HepG2 (cell line): Measurements from ENCODE around the gene EIF5A. TPM values are rescaled to one million over a fixed set of nuclear protein-coding genes. Genes with fewer than 3 reads are reported as not detected.
A peak's percentile ranks its signal among the peaks of the same experiment; 100 is the strongest.

Experiments used
- ARHGAP35 ChIP-seq: sonication (generic); formaldehyde crosslinking; IDR thresholded peaks from 2 replicates; pipeline ENCODE4 v1.9.0; 2022; ENCODE audit warnings: mild to moderate bottlenecking, inconsistent platforms, moderate library complexity, missing genetic modification reagents, borderline replicate concordance
- ATF7 ChIP-seq, 2 experiments: fragments of 450-650 bp in 1 of 2; sonication (generic) in 1 of 2; formaldehyde crosslinking in 1 of 2; IDR thresholded peaks; 2 replicates each; pipeline versions ENCODE4 v1.4.0 to v1.6.1; 2016 to 2020; ENCODE audit warnings: antibody characterized with exemption in 1 of 2, mild to moderate bottlenecking in 1 of 2, missing genetic modification reagents in 1 of 2
- CBFB ChIP-seq: sonication (generic); formaldehyde crosslinking; IDR thresholded peaks from 2 replicates; pipeline ENCODE4 v1.4.0; 2020; ENCODE audit warnings: missing genetic modification reagents
- FOXA3 ChIP-seq: IDR thresholded peaks from 2 replicates; pipeline ENCODE4 v1.6.1; 2016; ENCODE audit warnings: missing genetic modification reagents, missing compliant biosample characterization
- MAF1 ChIP-seq: sonication (generic); formaldehyde crosslinking; IDR thresholded peaks from 2 replicates; pipeline ENCODE4 v1.5.0; 2020; ENCODE audit warnings: missing genetic modification reagents, borderline replicate concordance
- POLR2AphosphoS2 ChIP-seq: IDR thresholded peaks from 2 replicates; pipeline ENCODE4 v1.6.1; 2011; ENCODE audit warnings: low read depth, low read length, improper control_type of control experiment
- SOX5 ChIP-seq: IDR thresholded peaks from 2 replicates; pipeline ENCODE4 v1.6.1; 2016; ENCODE audit warnings: borderline replicate concordance
- ZNF12 ChIP-seq: sonication (generic); formaldehyde crosslinking; IDR thresholded peaks from 2 replicates; pipeline ENCODE4 v1.5.0; 2020; ENCODE audit warnings: missing genetic modification reagents
- ZNF251 ChIP-seq: sonication (generic); formaldehyde crosslinking; IDR thresholded peaks from 2 replicates; pipeline ENCODE4 v1.9.0; 2021; ENCODE audit warnings: mild to moderate bottlenecking, missing genetic modification reagents
- ZNF468 ChIP-seq: sonication (generic); formaldehyde crosslinking; IDR thresholded peaks from 2 replicates; pipeline ENCODE4 v1.8.0; 2022; ENCODE audit warnings: mild to moderate bottlenecking, moderate library complexity, missing genetic modification reagents
- ZNF552 ChIP-seq: sonication (generic); formaldehyde crosslinking; IDR thresholded peaks from 2 replicates; pipeline ENCODE4 v1.9.0; 2022; ENCODE audit warnings: missing genetic modification reagents, mild to moderate bottlenecking, borderline replicate concordance
- ZNF605 ChIP-seq: sonication (generic); formaldehyde crosslinking; IDR thresholded peaks from 2 replicates; pipeline ENCODE4 v1.8.0; 2022; ENCODE audit warnings: mild to moderate bottlenecking, missing genetic modification reagents
- ZNF792 ChIP-seq: IDR thresholded peaks from 2 replicates; pipeline ENCODE4 v1.6.1; 2016
- ZNF878 ChIP-seq: sonication (generic); formaldehyde crosslinking; IDR thresholded peaks from 2 replicates; pipeline ENCODE4 v1.8.1; 2023; ENCODE audit warnings: mild to moderate bottlenecking, missing genetic modification reagents, moderate library complexity
- ZSCAN12 ChIP-seq: sonication (generic); formaldehyde crosslinking; IDR thresholded peaks from 2 replicates; pipeline ENCODE4 v1.9.0; 2021; ENCODE audit warnings: mild to moderate bottlenecking, missing genetic modification reagents
- polyA plus RNA-seq, 8 experiments: library from polyadenylated mRNA; depleted of rRNA in 3 of 8; stranded (reverse) in 7 of 8; unstranded in 1 of 8; fragments of >200 nt; fragmentation: Illumina TruSeq in 4 of 8; extraction: Trizol in 4 of 8; gene quantifications; 2 replicates each; pipeline versions ENCODE4 v1.2.1 to v1.2.3, GENCODE V29; 2011 to 2016; ENCODE audit warnings: low read depth in 4 of 8, missing spikeins in 1 of 8, mixed read lengths in 1 of 8; ENCODE audit not compliant: insufficient read depth in 1 of 8
- total RNA-seq, 5 experiments: library from RNA; depleted of rRNA; stranded (reverse); fragments of >200 nt; fragmentation: Illumina TruSeq; extraction: Trizol; gene quantifications; 2 replicates each; pipeline ENCODE4 v1.2.3, GENCODE V29; 2016; ENCODE audit warnings: low read depth in 1 of 5
- TF ChIP-seq, protein P1 (sequence below): sonication (generic); IDR thresholded peaks from 2 replicates; pipeline ENCODE4 v1.6.1; 2016; ENCODE audit warnings: low read depth, borderline replicate concordance
- TF ChIP-seq, protein P2 (sequence below): sonication (generic); formaldehyde crosslinking; IDR thresholded peaks from 2 replicates; pipeline ENCODE4 v1.8.0; 2022; ENCODE audit warnings: mild to moderate bottlenecking, missing genetic modification reagents
- TF ChIP-seq, protein P3 (sequence below): sonication (generic); formaldehyde crosslinking; IDR thresholded peaks from 2 replicates; pipeline ENCODE4 v1.5.0; 2020; ENCODE audit warnings: mild to moderate bottlenecking, missing genetic modification reagents
- TF ChIP-seq, protein P4 (sequence below): sonication (generic); formaldehyde crosslinking; conservative IDR thresholded peaks from 2 replicates; pipeline ENCODE4 v1.8.1; 2023; ENCODE audit warnings: missing genetic modification reagents
- TF ChIP-seq, protein P5 (sequence below): sonication (generic); formaldehyde crosslinking; IDR thresholded peaks from 2 replicates; pipeline ENCODE4 v1.5.0; 2020; ENCODE audit warnings: mild to moderate bottlenecking, missing genetic modification reagents, borderline replicate concordance

EIF5A gene
- total and polyA plus RNA-seq, 2 of the 13 experiments (the other 11 are each of a cell fraction or from before 2014, with no cell fraction given), result 319 to 337 TPM

DNA sequence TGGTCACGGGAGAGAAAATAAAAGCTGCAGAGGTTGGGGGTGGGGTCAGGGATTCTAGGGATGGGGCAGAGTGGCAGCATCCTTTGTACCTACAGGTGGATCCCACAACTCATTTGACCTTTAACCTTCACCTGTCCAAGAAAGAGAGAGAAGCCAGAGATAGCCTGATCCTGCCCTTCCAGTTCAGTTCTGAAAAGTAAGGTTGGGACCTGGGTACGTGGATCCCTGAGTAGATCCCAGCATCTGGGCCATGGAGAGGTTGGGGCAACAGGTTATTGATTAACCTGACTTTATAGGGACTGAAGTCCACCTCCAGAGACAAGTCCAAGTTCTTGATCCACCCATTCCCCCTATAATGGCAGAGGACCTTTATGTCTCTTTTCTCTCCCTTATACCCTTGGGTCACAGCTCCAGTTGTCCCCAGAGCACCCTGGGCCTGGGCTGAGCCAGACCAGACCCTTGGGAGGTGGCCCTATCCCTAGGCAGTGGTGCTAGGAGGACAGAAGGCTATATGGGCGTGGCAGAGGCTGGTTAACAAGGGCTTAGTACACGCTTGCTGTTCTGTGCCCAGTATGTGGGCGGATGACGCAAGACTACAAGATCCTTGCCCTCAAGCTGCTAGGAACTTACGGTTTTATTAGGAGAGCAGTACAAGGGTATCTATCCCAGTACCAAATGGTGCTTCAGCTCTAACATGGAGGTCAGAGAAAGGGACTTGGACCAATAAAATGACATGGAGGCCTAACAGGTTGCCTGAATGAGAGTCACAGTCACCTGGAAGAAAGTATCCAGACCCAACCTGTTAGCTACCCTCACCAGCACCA lies 48.5 kb upstream of the EIF5A start (continued):
- TF ChIP-seq, protein P1, sequence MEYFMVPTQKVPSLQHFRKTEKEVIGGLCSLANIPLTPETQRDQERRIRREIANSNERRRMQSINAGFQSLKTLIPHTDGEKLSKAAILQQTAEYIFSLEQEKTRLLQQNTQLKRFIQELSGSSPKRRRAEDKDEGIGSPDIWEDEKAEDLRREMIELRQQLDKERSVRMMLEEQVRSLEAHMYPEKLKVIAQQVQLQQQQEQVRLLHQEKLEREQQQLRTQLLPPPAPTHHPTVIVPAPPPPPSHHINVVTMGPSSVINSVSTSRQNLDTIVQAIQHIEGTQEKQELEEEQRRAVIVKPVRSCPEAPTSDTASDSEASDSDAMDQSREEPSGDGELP, result no peak
- TF ChIP-seq FOXA3 (0 out of 2 replicates have a peak, but pooled peaks have one; percentile 6), ZNF468 (no peak), SOX5 (CRISPR knock-in tag) (no peak), ZNF12 (CRISPR knock-in tag) (peak; percentile 73; the same call in 1 of the 2 replicates), ARHGAP35 (no peak), ZNF792 (CRISPR knock-in tag) (no peak), ZNF605 (CRISPR knock-in tag) (no peak), ZNF552 (no peak), ZNF878 (CRISPR knock-in tag) (no peak), ZNF251 (CRISPR knock-in tag) (no peak), CBFB (CRISPR knock-in tag) (no peak), MAF1 (CRISPR knock-in tag) (no peak), POLR2AphosphoS2 (no peak), ATF7 (IDR thresholded peaks at IDR 0.05) (peak; percentile 51), ATF7 (CRISPR knock-in tag; IDR thresholded peaks at IDR 0.05) (no peak), ZSCAN12 (CRISPR knock-in tag) (no peak)
- TF ChIP-seq, protein P2, sequence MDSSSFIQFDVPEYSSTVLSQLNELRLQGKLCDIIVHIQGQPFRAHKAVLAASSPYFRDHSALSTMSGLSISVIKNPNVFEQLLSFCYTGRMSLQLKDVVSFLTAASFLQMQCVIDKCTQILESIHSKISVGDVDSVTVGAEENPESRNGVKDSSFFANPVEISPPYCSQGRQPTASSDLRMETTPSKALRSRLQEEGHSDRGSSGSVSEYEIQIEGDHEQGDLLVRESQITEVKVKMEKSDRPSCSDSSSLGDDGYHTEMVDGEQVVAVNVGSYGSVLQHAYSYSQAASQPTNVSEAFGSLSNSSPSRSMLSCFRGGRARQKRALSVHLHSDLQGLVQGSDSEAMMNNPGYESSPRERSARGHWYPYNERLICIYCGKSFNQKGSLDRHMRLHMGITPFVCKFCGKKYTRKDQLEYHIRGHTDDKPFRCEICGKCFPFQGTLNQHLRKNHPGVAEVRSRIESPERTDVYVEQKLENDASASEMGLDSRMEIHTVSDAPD, result no peak
- TF ChIP-seq, protein P3, sequence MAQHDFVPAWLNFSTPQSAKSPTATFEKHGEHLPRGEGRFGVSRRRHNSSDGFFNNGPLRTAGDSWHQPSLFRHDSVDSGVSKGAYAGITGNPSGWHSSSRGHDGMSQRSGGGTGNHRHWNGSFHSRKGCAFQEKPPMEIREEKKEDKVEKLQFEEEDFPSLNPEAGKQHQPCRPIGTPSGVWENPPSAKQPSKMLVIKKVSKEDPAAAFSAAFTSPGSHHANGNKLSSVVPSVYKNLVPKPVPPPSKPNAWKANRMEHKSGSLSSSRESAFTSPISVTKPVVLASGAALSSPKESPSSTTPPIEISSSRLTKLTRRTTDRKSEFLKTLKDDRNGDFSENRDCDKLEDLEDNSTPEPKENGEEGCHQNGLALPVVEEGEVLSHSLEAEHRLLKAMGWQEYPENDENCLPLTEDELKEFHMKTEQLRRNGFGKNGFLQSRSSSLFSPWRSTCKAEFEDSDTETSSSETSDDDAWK (CRISPR knock-in tag), result no peak
- TF ChIP-seq, protein P4, sequence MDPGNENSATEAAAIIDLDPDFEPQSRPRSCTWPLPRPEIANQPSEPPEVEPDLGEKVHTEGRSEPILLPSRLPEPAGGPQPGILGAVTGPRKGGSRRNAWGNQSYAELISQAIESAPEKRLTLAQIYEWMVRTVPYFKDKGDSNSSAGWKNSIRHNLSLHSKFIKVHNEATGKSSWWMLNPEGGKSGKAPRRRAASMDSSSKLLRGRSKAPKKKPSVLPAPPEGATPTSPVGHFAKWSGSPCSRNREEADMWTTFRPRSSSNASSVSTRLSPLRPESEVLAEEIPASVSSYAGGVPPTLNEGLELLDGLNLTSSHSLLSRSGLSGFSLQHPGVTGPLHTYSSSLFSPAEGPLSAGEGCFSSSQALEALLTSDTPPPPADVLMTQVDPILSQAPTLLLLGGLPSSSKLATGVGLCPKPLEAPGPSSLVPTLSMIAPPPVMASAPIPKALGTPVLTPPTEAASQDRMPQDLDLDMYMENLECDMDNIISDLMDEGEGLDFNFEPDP (CRISPR knock-in tag), result no peak
- TF ChIP-seq, protein P5, sequence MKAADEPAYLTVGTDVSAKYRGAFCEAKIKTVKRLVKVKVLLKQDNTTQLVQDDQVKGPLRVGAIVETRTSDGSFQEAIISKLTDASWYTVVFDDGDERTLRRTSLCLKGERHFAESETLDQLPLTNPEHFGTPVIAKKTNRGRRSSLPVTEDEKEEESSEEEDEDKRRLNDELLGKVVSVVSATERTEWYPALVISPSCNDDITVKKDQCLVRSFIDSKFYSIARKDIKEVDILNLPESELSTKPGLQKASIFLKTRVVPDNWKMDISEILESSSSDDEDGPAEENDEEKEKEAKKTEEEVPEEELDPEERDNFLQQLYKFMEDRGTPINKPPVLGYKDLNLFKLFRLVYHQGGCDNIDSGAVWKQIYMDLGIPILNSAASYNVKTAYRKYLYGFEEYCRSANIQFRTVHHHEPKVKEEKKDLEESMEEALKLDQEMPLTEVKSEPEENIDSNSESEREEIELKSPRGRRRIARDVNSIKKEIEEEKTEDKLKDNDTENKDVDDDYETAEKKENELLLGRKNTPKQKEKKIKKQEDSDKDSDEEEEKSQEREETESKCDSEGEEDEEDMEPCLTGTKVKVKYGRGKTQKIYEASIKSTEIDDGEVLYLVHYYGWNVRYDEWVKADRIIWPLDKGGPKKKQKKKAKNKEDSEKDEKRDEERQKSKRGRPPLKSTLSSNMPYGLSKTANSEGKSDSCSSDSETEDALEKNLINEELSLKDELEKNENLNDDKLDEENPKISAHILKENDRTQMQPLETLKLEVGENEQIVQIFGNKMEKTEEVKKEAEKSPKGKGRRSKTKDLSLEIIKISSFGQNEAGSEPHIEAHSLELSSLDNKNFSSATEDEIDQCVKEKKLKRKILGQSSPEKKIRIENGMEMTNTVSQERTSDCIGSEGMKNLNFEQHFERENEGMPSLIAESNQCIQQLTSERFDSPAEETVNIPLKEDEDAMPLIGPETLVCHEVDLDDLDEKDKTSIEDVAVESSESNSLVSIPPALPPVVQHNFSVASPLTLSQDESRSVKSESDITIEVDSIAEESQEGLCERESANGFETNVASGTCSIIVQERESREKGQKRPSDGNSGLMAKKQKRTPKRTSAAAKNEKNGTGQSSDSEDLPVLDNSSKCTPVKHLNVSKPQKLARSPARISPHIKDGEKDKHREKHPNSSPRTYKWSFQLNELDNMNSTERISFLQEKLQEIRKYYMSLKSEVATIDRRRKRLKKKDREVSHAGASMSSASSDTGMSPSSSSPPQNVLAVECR (CRISPR knock-in tag), result peak; percentile 53; the same call in 1 of the 2 replicates
